Measurements from ENCODE around the gene ARAP2.

- TF ChIP-seq, protein P1, sequence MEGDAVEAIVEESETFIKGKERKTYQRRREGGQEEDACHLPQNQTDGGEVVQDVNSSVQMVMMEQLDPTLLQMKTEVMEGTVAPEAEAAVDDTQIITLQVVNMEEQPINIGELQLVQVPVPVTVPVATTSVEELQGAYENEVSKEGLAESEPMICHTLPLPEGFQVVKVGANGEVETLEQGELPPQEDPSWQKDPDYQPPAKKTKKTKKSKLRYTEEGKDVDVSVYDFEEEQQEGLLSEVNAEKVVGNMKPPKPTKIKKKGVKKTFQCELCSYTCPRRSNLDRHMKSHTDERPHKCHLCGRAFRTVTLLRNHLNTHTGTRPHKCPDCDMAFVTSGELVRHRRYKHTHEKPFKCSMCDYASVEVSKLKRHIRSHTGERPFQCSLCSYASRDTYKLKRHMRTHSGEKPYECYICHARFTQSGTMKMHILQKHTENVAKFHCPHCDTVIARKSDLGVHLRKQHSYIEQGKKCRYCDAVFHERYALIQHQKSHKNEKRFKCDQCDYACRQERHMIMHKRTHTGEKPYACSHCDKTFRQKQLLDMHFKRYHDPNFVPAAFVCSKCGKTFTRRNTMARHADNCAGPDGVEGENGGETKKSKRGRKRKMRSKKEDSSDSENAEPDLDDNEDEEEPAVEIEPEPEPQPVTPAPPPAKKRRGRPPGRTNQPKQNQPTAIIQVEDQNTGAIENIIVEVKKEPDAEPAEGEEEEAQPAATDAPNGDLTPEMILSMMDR (IDR thresholded peaks at IDR 0.05; ENCODE audit: low read depth, low read length) = no peak
- no peak for TF ChIP-seq EZH2phosphoT487 (IDR thresholded peaks at IDR 0.05; ENCODE audit: low read depth)
Observed at GRCh38 chr4:36254371-36254770, 10.1 kb upstream of the ARAP2 start.
